Tibial nerve (tissue), 4 donors: ENCODE results near the gene RPE.

Source experiments
- CTCF ChIP-seq, 5 experiments: fragments of 200-600 bp in 3 of 5; fragments of 450-650 bp in 2 of 5; sonication (generic) in 3 of 5; IDR thresholded peaks; one replicate each; pipeline ENCODE4 v1.5.1; 2016 to 2019; ENCODE audit warnings: antibody characterized with exemption in 5 of 5, mild to moderate bottlenecking in 3 of 5, moderate library complexity in 2 of 5
- EP300 ChIP-seq, 2 donors: sonication (generic); formaldehyde crosslinking; IDR thresholded peaks; one replicate each; pipeline ENCODE4 v1.6.1; 2017; ENCODE audit warnings: antibody characterized with exemption in 2 of 2, mild to moderate bottlenecking in 1 of 2
- POLR2A ChIP-seq, 2 donors: fragments of 450-650 bp; IDR thresholded peaks; one replicate each; pipeline ENCODE4 v1.6.1; 2017; ENCODE audit warnings: antibody characterized with exemption in 2 of 2, mild to moderate bottlenecking in 2 of 2, moderate library complexity in 2 of 2

GRCh38 chr2:209965723-209966122 lies 36.7 kb upstream of the RPE start:
- TF ChIP-seq CTCF (IDR thresholded peaks at IDR 0.05) = no peak
- TF ChIP-seq POLR2A (IDR thresholded peaks at IDR 0.05) = no peak
- TF ChIP-seq EP300 (IDR thresholded peaks at IDR 0.05) = no peak
